Measurements from ENCODE around the gene FYB1.

DNA sequence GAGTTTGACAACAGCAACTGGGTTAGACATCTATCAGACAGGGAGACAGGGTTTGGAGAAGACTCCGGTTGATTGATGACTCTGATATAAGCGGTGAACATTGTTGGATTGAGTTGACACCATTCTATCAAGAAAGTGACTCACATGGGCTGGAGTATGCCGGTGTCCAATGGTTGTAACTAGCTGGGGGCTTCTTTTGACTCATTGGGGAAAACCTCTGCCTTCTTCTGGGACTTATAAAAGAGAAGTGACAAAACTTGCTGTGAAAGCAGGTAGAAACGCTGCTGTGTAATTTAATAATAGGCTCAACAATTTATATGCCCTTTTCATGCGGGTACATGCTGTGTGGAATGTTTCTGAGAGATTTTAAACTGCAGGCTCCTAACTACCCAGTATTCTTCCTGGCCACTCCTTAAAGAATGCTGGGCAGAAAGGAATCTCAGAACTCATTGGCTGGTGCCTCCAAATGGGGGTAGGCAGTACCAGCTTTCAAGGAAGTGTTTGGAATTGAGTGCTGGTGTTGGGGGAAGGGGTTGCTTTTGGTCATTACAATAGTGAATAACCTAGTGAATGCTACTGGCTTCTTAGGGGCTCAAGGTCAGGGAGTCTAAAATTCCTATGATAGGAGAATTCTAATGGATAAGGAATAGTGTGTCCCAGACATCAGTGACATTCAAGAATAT is 43.9 kb downstream of the FYB1 start:
- TF ChIP-seq ZFX (IDR thresholded peaks at IDR 0.05) = no peak
- TF ChIP-seq, protein P1, sequence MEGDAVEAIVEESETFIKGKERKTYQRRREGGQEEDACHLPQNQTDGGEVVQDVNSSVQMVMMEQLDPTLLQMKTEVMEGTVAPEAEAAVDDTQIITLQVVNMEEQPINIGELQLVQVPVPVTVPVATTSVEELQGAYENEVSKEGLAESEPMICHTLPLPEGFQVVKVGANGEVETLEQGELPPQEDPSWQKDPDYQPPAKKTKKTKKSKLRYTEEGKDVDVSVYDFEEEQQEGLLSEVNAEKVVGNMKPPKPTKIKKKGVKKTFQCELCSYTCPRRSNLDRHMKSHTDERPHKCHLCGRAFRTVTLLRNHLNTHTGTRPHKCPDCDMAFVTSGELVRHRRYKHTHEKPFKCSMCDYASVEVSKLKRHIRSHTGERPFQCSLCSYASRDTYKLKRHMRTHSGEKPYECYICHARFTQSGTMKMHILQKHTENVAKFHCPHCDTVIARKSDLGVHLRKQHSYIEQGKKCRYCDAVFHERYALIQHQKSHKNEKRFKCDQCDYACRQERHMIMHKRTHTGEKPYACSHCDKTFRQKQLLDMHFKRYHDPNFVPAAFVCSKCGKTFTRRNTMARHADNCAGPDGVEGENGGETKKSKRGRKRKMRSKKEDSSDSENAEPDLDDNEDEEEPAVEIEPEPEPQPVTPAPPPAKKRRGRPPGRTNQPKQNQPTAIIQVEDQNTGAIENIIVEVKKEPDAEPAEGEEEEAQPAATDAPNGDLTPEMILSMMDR (conservative IDR thresholded peaks at IDR 0.05) = no peak

All from C4-2B (cell line).